Measurements from ENCODE around the gene CCSER1.

GRCh38 chr4:90425893-90426292 lies 298.7 kb downstream of the CCSER1 start:
- no peak for TF ChIP-seq CTCF (IDR thresholded peaks at IDR 0.05; ENCODE audit: low read depth, low read length, poor library complexity, severe bottlenecking)
- TF ChIP-seq EZH2phosphoT487 (IDR thresholded peaks at IDR 0.05; ENCODE audit: borderline replicate concordance, low read length) = no peak
